Activated CD8-positive, alpha-beta memory T cell treated with anti-CD3 and anti-CD28 coated beads for 1 hour (primary cell): Measurements from ENCODE around the gene CORO1A.
"Not testable (repeated sequence)": the region's sequence is repeated elsewhere in the genome, so short reads cannot be mapped to it uniquely, and the experiment has no call there.

Experiments
- DNase-seq, 2 donors: peaks; one replicate each; pipeline ENCODE4 v3.0.0-alpha.2; 2020; ENCODE audit warnings: low read depth in 1 of 2; ENCODE audit errors: extremely low read depth in 1 of 2

Gene CORO1A

DNA sequence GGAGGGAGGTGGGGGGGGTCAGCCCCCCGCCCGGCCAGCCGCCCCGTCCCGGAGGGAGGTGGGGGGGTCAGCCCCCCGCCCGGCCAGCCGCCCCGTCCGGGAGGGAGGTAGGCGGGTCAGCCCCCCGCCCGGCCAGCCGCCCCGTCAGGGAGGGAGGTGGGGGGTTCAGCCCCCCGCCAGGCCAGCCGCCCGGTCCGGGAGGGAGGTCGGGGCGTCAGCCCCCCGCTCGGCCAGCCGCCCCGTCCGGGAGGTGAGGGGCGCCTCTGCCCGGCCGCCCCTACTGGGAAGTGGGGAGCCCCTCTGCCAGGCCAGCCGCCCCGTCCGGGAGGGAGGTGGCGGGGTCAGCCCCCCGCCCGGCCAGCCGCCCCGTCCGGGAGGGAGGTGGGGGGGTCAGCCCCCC lies 14.0 kb upstream of the CORO1A start:
- not testable (repeated sequence) for DNase-seq

GRCh38 chr16:30170145-30170544 lies 13.3 kb upstream of the CORO1A start:
- not testable (repeated sequence) for DNase-seq

DNA sequence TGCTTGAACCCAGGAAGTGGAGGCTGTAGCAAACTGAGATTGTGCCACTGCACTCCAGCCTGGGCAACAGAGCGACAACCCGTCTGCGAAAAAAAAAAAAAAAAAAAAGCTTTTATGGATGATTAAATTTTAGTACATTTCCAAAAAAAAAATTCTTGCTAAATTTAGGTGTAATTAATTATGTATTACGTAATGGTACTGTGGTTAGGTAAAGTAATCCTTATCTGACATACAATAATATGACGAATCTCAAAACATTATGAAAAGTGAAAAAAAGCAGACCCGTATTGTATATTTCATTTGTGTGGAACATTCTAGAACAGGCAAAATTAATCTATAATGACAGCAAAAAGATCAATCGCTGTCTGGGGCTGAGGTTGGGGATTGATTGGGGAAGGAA lies 10.3 kb upstream of the CORO1A start:
- DNase-seq, result no peak

DNA sequence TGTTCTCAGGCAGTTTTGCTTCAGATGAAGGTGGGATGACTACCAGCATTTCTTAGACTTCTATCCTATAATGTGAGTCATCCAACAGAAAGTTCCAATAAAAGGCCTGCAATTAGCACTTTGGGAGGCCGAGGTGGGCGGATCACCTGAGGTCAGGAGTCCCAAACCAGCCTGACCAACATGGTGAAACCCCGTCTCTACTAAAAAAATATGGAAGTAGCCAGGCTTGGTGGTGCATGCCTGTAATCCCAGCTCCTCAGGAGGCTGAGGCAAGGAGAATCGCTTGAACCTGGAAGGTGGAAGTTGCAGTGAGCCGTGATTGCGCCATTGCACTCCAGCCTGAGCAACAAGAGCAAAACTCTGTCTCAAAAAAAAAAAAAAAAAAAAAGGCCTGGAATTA lies 6.5 kb upstream of the CORO1A start:
- DNase-seq, result not testable (repeated sequence)

DNA sequence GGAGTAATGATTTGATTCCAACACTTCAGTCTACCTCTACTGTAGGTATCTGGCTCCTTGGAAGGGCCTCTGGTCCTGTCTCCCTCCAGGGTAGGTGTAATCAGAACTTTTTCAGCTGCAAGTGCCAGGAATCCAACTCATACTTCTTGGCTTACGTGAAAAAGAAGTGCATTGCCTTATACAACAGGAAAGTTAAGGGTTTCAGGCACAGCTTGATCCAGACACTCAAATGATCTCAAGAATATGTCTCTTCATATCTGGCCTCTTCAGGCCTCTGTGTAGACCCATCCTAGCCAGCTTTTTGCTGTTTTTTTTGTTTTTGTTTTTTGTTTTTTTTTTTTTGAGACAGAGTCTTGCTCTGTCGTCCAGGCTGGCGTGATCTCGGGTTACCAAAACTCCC lies 4.2 kb upstream of the CORO1A start:
- DNase-seq, result no peak

GRCh38 chr16:30179931-30180330 lies 3.5 kb upstream of the CORO1A start:
- DNase-seq, result no peak

DNA sequence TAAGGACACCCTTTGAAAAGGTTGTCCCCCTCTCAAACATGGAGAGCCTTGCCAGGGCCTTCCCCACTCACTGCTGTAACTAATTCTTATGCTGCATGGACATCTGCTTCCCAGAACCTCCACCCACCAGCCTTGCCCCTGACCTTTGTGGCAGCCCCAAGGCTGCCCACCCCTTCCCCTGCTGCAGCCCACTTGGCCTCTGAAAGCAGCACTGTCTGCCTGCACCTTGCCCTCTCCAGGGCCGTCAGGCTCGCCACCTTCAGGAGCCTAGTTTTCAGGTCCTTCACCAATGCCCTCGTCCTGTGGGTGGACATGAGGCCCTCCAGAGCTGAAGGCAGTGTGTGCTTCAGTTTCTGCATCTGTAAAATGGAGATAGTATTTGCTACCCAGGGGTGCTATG lies 2.7 kb upstream of the CORO1A start:
- DNase-seq, result no peak

- DNase-seq, result peak in 1 of 2 donors; percentile 59
Observed at GRCh38 chr16:30184096-30184890, 891 bp downstream of the CORO1A start.

GRCh38 chr16:30184891-30185682 lies 1.7 kb downstream of the CORO1A start:
- peak in 1 of 2 donors; percentile 6 for DNase-seq

DNA sequence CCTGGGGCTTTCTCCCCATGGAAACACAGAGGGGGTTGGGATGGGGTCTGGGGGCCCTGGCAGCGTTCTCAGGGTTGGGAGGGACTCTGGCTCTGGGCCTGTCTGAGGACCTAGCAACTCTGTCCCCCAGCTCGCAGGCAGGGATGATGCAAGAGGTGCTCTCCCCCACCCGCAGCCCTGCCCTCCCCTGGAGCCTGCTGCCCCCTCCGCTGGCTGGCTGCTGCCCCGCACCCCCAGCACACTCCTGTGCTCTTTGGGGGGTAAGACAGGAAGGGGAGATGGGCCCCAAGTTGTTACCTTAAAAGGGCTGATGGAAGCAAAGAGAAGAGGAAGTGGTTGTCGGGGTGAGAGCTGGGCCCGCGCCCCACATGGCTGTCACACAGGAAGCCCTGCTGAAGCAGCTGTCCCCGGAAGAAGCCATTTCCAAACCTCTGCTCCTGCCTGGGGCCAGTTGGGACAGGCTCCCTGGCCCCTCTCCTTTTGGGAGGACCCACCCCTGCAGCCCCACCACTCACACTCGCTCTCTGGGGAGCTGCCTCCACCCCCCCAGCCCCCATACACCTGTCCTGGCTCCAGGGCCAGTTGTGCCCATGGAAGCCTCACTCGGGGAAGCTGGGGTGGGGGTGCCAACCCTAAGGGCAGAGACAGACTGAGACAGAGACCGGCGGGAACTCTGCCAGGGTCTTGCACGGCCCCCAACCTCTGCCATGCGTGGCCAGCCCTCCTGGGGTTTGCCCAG lies 2.5 kb downstream of the CORO1A start:
- peak; percentile 60 to 67 for DNase-seq

DNA sequence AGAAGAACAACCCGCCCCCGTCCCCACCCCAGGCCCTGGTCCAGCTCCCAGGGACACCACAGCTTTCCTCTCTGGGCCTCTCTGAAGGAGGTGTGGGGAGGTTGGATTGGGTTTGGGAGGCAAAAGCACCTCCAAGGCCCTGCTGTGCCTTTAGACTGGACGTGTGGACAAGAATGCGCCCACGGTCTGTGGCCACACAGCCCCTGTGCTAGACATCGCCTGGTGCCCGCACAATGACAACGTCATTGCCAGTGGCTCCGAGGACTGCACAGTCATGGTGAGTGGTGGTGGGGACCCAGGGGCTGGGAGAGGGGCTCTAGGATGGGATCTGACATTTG lies 3.0 kb downstream of the CORO1A start:
- no peak for DNase-seq

- DNase-seq, result peak; percentile 82 to 86
Observed at GRCh38 chr16:30186782-30187555, 3.6 kb downstream of the CORO1A start.

- DNase-seq, result no peak
Observed at GRCh38 chr16:30187556-30187865, 4.1 kb downstream of the CORO1A start.

- DNase-seq, result no peak
Observed at GRCh38 chr16:30187971-30188561, 4.7 kb downstream of the CORO1A start.

GRCh38 chr16:30191158-30191557 lies 7.8 kb downstream of the CORO1A start:
- DNase-seq, result not testable (repeated sequence)

GRCh38 chr16:30193098-30193497 lies 9.7 kb downstream of the CORO1A start:
- not testable (repeated sequence) for DNase-seq

GRCh38 chr16:30193615-30194014 lies 10.2 kb downstream of the CORO1A start, which contains the start of the genes BOLA2B and SLX1A:
TSS of gene BOLA2B (minus strand) at chr16:30193666. CDS start at chr16:30193595, 71 bp downstream.
TSS of gene SLX1A (plus strand) at chr16:30193875. CDS start at chr16:30194085, 210 bp downstream.
- not testable (repeated sequence) for DNase-seq

- DNase-seq, result not testable (repeated sequence)
Observed at GRCh38 chr16:30194172-30194925, 10.9 kb downstream of the CORO1A start.

GRCh38 chr16:30197001-30197400 lies 13.6 kb downstream of the CORO1A start:
- not testable (repeated sequence) for DNase-seq
